Cardiac muscle cell (in vitro differentiated cells and primary cell): ENCODE data around the gene C16orf96. TPM values are rescaled to one million over a fixed set of nuclear protein-coding genes. Genes with fewer than 3 reads are reported as not detected.

ENCODE experiments used
- DNase-seq, 2 donors: peaks; one replicate each; pipeline versions ENCODE4 v3.0.0 to v3.0.0-alpha.2; 2010 to 2017; ENCODE audit warnings: low read depth in 1 of 2, low spot score in 1 of 2
- H3K27ac ChIP-seq: fragments of 200-600 bp; sonication (generic); 2 replicates; pipeline ENCODE4 v1.5.1; 2016
- H3K27me3 ChIP-seq: fragments of 200-600 bp; sonication (generic); 2 replicates; pipeline ENCODE4 v1.6.0; 2016; ENCODE audit warnings: control low read depth
- H3K36me3 ChIP-seq: fragments of 200-600 bp; sonication (generic); 2 replicates; pipeline ENCODE4 v1.5.1; 2016; ENCODE audit warnings: control low read depth
- H3K4me1 ChIP-seq: fragments of 200-600 bp; sonication (generic); 2 replicates; pipeline ENCODE4 v1.8.1; 2017; ENCODE audit warnings: low read depth, mild to moderate bottlenecking, mixed run types
- H3K4me3 ChIP-seq: fragments of 200-600 bp; sonication (generic); 2 replicates; pipeline ENCODE4 v1.5.1; 2016; ENCODE audit warnings: mild to moderate bottlenecking
- H3K9me3 ChIP-seq: fragments of 200-600 bp; sonication (generic); 2 replicates; pipeline ENCODE4 v1.5.1; 2017; ENCODE audit warnings: low read depth, mild to moderate bottlenecking, control low read depth
- polyA plus RNA-seq: library from polyadenylated mRNA; unstranded; fragments of >200 nt; fragmentation: Nextera tagmentation; extraction: Ambion mirVana; gene quantifications from 2 replicates; pipeline ENCODE4 v1.2.1, GENCODE V29; 2016
- total RNA-seq: library from RNA; depleted of rRNA; stranded (reverse); fragments of >200 nt; gene quantifications from 2 replicates; pipeline ENCODE4 v1.2.3, GENCODE V29; 2016
- TF ChIP-seq, protein P1 (sequence below): IDR thresholded peaks from 2 replicates; pipeline ENCODE4 v1.5.1; 2012; ENCODE audit warnings: low read depth, mild to moderate bottlenecking, low read length

The C16orf96 gene
- total and polyA plus RNA-seq, 2 experiments from 2014 or later: 0.39 to 3.6 TPM

DNA sequence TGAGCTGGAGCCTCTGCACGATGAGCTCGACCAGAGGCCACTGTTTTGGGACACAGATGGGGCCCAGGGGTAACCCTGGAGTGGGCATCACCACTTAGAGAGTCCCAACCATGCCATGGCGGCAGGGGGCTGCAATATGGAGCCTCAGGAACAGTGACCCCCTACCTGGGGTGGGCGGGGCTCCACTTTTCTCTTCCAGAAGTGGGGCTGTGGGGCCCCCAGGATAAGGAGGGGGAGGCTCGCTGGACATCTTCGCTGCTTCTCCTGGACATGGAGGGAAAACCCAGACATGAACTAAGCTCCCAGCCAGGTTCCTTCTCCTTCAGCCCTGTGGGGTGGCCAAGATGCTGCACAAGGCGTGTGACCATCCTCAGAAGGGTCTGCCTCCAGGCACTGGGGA lies 42.3 kb upstream of the C16orf96 start:
- Histone ChIP-seq H3K27ac (no peak overlapping the region), H3K4me1 (no peaks in the 10 kb centered on the region), H3K36me3 (peaks cover 11% of the 10 kb centered on the region), H3K27me3 (no peaks in the 10 kb centered on the region), H3K4me3 (no peak overlapping the region), H3K9me3 (no peaks in the 10 kb centered on the region)
- TF ChIP-seq, protein P1, sequence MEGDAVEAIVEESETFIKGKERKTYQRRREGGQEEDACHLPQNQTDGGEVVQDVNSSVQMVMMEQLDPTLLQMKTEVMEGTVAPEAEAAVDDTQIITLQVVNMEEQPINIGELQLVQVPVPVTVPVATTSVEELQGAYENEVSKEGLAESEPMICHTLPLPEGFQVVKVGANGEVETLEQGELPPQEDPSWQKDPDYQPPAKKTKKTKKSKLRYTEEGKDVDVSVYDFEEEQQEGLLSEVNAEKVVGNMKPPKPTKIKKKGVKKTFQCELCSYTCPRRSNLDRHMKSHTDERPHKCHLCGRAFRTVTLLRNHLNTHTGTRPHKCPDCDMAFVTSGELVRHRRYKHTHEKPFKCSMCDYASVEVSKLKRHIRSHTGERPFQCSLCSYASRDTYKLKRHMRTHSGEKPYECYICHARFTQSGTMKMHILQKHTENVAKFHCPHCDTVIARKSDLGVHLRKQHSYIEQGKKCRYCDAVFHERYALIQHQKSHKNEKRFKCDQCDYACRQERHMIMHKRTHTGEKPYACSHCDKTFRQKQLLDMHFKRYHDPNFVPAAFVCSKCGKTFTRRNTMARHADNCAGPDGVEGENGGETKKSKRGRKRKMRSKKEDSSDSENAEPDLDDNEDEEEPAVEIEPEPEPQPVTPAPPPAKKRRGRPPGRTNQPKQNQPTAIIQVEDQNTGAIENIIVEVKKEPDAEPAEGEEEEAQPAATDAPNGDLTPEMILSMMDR: no peak
- DNase-seq: no peak

DNA sequence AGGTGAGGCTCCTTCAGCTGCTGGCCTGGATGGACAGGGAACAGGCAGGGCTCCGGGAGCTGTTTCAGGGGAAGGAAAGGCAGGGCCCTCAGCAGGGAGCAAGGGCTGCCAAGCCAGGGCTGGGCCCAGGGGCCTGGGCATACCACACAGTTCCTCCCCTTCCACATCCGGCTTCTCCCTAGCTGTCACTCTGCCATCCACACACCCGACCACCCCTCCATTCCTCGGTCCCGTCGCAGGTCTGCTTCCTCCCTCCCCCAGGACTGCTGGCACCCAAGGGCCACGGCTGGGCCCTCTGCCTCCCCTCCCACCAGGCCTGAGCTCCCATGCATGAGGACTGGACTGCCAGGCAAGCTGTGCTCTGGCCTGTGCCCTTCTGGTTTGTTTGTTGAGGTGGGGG lies 41.5 kb upstream of the C16orf96 start:
- Histone ChIP-seq H3K4me1 (no peaks in the 10 kb centered on the region), H3K27ac (no peak overlapping the region), H3K4me3 (no peak overlapping the region), H3K36me3 (peaks cover 11% of the 10 kb centered on the region), H3K27me3 (no peaks in the 10 kb centered on the region), H3K9me3 (no peaks in the 10 kb centered on the region)
- DNase-seq: no peak
- TF ChIP-seq, protein P1: no peak

DNA sequence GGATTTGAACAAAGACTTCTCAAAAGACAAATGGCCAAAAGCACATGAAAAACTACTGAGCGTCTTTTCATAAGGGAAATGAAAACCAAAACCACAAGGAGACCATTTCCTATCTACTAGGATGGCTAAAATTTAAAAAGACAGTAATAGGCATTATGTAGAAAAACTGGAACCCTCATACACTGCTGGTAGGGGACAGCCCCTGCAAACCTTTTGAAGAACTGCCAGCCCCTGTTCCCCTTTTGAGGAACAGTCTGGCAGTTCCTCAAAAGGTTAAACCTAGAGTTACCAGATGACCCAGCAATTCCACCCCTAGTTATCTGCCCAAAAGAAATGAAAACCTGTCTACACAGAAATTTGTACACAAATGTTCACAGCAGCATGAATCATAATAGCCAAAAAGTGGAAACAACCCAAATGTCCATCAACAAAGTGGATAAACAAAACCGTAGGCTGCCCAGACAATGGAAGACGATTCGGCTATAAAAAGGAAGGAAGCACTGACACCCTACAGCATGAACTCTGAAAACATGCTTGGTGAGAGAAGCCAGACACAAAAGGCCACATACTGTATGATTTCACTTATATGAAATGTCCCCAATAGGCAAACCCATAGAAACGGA lies 40.4 kb upstream of the C16orf96 start:
- no peaks in the 10 kb centered on the region for H3K27me3 ChIP-seq
- DNase-seq: peak in 1 of 2 donors; percentile 48
- H3K36me3 ChIP-seq: peaks cover 11% of the 10 kb centered on the region
- H3K4me1 ChIP-seq: no peaks in the 10 kb centered on the region
- no peak overlapping the region for H3K27ac ChIP-seq
- no peak overlapping the region for H3K4me3 ChIP-seq
- TF ChIP-seq, protein P1: no peak
- no peaks in the 10 kb centered on the region for H3K9me3 ChIP-seq

DNA sequence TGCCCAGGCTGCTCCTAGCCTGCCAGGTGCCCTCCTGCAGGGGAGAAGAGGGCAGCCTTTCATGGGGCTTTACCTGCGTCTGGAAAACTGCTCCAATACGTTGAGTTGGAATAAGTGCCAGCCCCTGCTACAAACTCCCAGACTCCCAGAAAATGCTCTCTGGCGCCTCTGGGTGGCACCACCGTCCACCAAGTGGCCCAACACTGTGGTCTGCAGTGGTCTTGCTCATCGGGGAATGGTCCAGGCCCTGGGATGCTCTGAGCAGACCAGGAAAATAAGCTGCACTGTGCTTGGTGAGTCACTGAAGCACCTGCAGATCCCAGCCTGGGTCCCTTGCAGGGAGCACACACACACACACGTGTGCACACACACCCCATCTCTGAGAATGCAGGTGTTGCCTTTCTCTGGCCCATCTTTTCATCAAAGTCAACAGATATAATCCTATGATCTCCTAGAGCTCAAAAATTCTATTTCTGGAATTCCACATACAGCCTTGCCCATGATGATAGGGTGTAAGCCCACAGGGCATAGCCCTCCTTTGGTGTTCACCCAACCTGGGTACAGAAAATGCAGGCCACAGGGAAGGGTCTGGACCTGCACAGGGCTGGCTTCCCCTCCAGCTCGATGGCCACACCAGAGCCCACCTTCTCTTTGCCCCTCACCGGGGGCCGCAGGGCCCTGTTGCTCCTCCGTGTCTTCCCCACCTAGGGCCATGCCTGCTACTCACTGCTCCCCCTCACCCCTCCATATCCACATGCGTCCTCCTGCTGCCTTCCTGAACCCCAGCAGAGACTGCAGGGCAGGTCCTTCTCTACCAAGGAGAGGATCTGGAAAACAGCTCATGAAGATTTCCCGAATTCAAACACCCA lies 38.1 kb upstream of the C16orf96 start:
- H3K4me3 ChIP-seq: no peak overlapping the region
- no peaks in the 10 kb centered on the region for H3K36me3 ChIP-seq
- no peaks in the 10 kb centered on the region for H3K4me1 ChIP-seq
- peak; percentile 57 to 67 for DNase-seq
- no peaks in the 10 kb centered on the region for H3K27me3 ChIP-seq
- H3K9me3 ChIP-seq: no peaks in the 10 kb centered on the region
- no peak overlapping the region for H3K27ac ChIP-seq
- TF ChIP-seq, protein P1: peak; percentile 62

DNA sequence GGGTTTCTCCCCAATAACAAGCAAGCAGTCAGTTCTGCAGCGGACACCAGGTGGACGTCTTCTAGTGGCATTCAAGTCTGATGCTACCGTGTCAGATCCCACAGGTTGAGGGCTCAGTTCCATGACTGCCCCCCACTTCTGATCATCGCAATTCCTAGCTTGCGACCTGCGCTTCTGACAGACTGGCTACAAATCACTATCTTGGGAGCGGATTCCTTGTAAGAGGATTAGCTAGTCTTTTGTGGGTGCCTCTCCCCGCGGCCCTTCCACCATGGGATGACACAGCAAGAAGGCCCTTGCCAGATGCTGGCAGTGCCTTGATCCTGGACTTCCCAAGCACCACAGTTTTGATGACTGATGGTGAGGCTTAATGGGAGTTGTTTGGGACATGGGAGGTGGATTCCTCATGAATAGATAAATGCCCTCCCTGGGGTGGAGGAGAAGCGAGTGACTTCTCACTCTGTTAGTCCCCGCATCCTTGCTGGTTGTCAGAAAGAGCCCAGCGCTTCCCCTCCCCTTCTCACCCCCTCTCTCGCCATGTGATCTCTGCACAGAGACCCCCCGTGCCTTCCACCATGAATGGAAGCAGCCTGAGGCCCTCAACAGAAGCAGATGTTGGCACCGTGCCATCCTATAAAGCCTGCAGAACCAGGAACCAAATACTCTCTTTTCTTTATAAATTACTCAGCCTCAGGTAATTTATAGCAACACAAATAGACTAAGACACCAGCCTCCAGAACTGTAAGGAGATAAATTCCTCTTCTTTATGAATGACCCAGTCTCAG lies 36.7 kb upstream of the C16orf96 start:
- DNase-seq: no peak
- Histone ChIP-seq H3K27ac (no peak overlapping the region), H3K36me3 (no peaks in the 10 kb centered on the region), H3K4me1 (no peaks in the 10 kb centered on the region), H3K4me3 (no peak overlapping the region), H3K27me3 (no peaks in the 10 kb centered on the region), H3K9me3 (no peaks in the 10 kb centered on the region)
- TF ChIP-seq, protein P1: no peak
